GF-D8 (cell line): Measurements from ENCODE around the gene SNX20.
A peak's percentile ranks its signal among the peaks of the same experiment; 100 is the strongest.

Source experiments
- DNase-seq: peaks from one replicate; lab custom pipeline; 2025; lab: John Stamatoyannopoulos, UW

SNX20 gene

GRCh38 chr16:50679676-50680555, 1.2 kb downstream of the SNX20 start:
- DNase-seq = no peak

- DNase-seq = no peak
Measured at GRCh38 chr16:50679266-50679665, 1.8 kb downstream of the SNX20 start.

- DNase-seq = no peak
Measured at GRCh38 chr16:50678531-50678930, 2.6 kb downstream of the SNX20 start.

- DNase-seq = no peak
Measured at GRCh38 chr16:50677351-50677750, 3.8 kb downstream of the SNX20 start.

GRCh38 chr16:50676684-50677225, 4.4 kb downstream of the SNX20 start:
- no peak for DNase-seq

GRCh38 chr16:50675686-50676610, 5.2 kb downstream of the SNX20 start:
- no peak for DNase-seq

GRCh38 chr16:50674831-50675230, 6.3 kb downstream of the SNX20 start:
- DNase-seq = no peak

GRCh38 chr16:50673496-50674275, 7.4 kb downstream of the SNX20 start:
- DNase-seq = no peak

GRCh38 chr16:50671644-50672260, 9.4 kb downstream of the SNX20 start:
- DNase-seq = no peak

GRCh38 chr16:50670476-50670875, 10.6 kb downstream of the SNX20 start:
- DNase-seq = no peak

GRCh38 chr16:50669741-50670140, 11.4 kb downstream of the SNX20 start:
- no peak for DNase-seq

GRCh38 chr16:50668368-50669008, 12.6 kb downstream of the SNX20 start:
- no peak for DNase-seq

- no peak for DNase-seq
Measured at GRCh38 chr16:50667497-50668367, 13.4 kb downstream of the SNX20 start.

GRCh38 chr16:50666658-50667496, 14.2 kb downstream of the SNX20 start:
- peak; percentile 22 for DNase-seq

- peak; percentile 28 for DNase-seq
Measured at GRCh38 chr16:50665128-50665878, 15.8 kb downstream of the SNX20 start.

- peak; percentile 24 for DNase-seq
Measured at GRCh38 chr16:50664270-50664669, 16.8 kb downstream of the SNX20 start.

- DNase-seq = no peak
Measured at GRCh38 chr16:50662306-50662940, 18.7 kb downstream of the SNX20 start.

- no peak for DNase-seq
Measured at GRCh38 chr16:50659806-50660205, 21.3 kb downstream of the SNX20 start.
